ENCODE measurements around the gene UMODL1. TPM values are rescaled to one million over a fixed set of nuclear protein-coding genes. Genes with fewer than 3 reads are reported as not detected.

The UMODL1 gene
- total and polyA plus RNA-seq, 2 donors (not counting 3 experiments of a cell fraction or from before 2014, with no cell fraction given), result not detected

- no TSS peak for BruUV-seq (replicated peaks)
- H3K4me3 ChIP-seq (replicated peaks in 1 of 3; ENCODE audit: insufficient read depth in 1 of 3, low read depth in 1 of 3, low read length in 3 of 3), result no peak overlapping the region
- H3K27me3 ChIP-seq (ENCODE audit: control insufficient read depth in 2 of 2, insufficient read depth in 2 of 2, low read length in 2 of 2), result peaks cover 2 to 3% of the 10 kb centered on the region in 2 experiments
- no peak overlapping the region for H3K4me2 ChIP-seq (ENCODE audit: insufficient read depth, low read length)
- H3K36me3 ChIP-seq (ENCODE audit: control insufficient read depth in 2 of 2, extremely low read depth in 1 of 2, insufficient read depth in 2 of 2, low read length in 2 of 2), result no peaks in the 10 kb centered on the region
- DNase-seq (ENCODE audit: low read depth, low spot score), result no peak
- ChIA-PET CTCF (no interaction called here), POLR2A (no interaction called here)
- no peaks in the 10 kb centered on the region for H3K9me3 ChIP-seq (replicated peaks; ENCODE audit: control insufficient read depth, insufficient read depth, low read length)
- dilution Hi-C loops (cut with MboI; ENCODE audit: extremely low pct_ligation_motif_present, low sequenced_read_pairs) (no loop called here), intact Hi-C loops (cut with micrococcal nuclease) (no loop called here)
- H2AFZ ChIP-seq (ENCODE audit: low read depth, low read length), result no peak overlapping the region
- no peaks in the 10 kb centered on the region for H3K79me2 ChIP-seq (ENCODE audit: control insufficient read depth, insufficient read depth, low read length)
- TF ChIP-seq POLR2A (IDR thresholded peaks at IDR 0.05; ENCODE audit: low read depth, low read length) (no peak), POLR2AphosphoS5 (IDR thresholded peaks at IDR 0.05; ENCODE audit: insufficient read depth, low read depth, low read length) (no peak), MYC (IDR thresholded peaks at IDR 0.05; ENCODE audit: low read depth, low read length) (no peak), EZH2 (IDR thresholded peaks at IDR 0.05; ENCODE audit: borderline replicate concordance, low read depth, low read length, severe bottlenecking) (no peak), FOS (IDR thresholded peaks at IDR 0.05; ENCODE audit: borderline replicate concordance, insufficient read depth, low read length) (no peak), GATA2 (IDR thresholded peaks at IDR 0.05; ENCODE audit: insufficient read depth, insufficient read length, low read depth, low read length) (no peak), JUN (IDR thresholded peaks at IDR 0.05; ENCODE audit: borderline replicate concordance, insufficient read depth, insufficient read length, low read depth) (no peak), MAX (IDR thresholded peaks at IDR 0.05; ENCODE audit: insufficient read depth, insufficient read length) (no peak), CTCF (IDR thresholded peaks at IDR 0.05; ENCODE audit: extremely low read depth in 1 of 2, insufficient read depth in 1 of 2, low read depth in 1 of 2, low read length in 2 of 2) (no peak)
- H3K4me1 ChIP-seq (ENCODE audit: control insufficient read depth, extremely low read depth, insufficient read depth, low read length), result peaks cover 20% of the 10 kb centered on the region
- FAIRE-seq, result no peak
- no peaks in the 10 kb centered on the region for H3K9me1 ChIP-seq (replicated peaks; ENCODE audit: control insufficient read depth, extremely low read depth, insufficient read depth, low read length)
- H3K27ac ChIP-seq (ENCODE audit: insufficient read depth, low read depth, low read length), result no peak overlapping the region
- no peak overlapping the region for H3K9ac ChIP-seq (replicated peaks; ENCODE audit: extremely low read depth, insufficient read depth, low read length)
- no peaks in the 10 kb centered on the region for H4K20me1 ChIP-seq (replicated peaks; ENCODE audit: control insufficient read depth, extremely low read depth, insufficient read depth, low read length)
Measured at GRCh38 chr21:42061195-42061985, 9.7 kb upstream of the UMODL1 start.

Measured in endothelial cell of umbilical vein (primary cell).